ENCODE results near the gene STRN3. TPM values are rescaled to one million over a fixed set of nuclear protein-coding genes. Genes with fewer than 3 reads are reported as not detected.

The STRN3 gene
- total and polyA plus RNA-seq, 4 donors: 6.8 to 47.5 (median 31.2) TPM

DNA sequence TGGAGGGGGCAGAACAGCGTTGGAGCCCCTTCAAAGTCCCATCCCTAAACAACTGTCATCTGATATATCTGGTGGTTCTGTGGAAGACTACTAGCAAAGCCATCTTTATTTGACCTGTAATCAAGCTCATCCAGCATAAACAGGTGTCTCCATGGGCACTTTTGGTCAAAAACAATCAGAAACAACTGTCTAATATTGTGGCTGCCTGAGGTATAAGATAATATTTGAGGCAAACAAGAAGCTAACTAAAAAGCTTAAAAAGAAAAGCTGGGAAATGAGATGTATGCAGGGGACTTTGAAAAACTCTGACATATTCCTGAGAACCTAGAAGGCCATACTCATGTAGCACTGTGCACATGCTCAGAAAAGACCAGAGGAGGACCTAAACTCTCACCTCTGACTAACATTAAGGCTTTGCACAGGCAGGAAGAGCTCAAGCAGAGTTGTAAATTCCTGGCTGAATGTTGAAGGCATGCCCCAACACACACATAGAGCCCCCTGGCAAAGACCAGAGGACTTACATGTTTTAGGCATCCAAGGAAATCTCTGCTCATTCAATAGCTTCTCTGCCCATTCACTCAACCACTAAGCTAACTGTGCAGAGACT, 28.0 kb downstream of the STRN3 start (continued):
- TF ChIP-seq, protein P1, sequence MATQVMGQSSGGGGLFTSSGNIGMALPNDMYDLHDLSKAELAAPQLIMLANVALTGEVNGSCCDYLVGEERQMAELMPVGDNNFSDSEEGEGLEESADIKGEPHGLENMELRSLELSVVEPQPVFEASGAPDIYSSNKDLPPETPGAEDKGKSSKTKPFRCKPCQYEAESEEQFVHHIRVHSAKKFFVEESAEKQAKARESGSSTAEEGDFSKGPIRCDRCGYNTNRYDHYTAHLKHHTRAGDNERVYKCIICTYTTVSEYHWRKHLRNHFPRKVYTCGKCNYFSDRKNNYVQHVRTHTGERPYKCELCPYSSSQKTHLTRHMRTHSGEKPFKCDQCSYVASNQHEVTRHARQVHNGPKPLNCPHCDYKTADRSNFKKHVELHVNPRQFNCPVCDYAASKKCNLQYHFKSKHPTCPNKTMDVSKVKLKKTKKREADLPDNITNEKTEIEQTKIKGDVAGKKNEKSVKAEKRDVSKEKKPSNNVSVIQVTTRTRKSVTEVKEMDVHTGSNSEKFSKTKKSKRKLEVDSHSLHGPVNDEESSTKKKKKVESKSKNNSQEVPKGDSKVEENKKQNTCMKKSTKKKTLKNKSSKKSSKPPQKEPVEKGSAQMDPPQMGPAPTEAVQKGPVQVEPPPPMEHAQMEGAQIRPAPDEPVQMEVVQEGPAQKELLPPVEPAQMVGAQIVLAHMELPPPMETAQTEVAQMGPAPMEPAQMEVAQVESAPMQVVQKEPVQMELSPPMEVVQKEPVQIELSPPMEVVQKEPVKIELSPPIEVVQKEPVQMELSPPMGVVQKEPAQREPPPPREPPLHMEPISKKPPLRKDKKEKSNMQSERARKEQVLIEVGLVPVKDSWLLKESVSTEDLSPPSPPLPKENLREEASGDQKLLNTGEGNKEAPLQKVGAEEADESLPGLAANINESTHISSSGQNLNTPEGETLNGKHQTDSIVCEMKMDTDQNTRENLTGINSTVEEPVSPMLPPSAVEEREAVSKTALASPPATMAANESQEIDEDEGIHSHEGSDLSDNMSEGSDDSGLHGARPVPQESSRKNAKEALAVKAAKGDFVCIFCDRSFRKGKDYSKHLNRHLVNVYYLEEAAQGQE (IDR thresholded peaks at IDR 0.05): no peak
- TF ChIP-seq TAF1 (conservative IDR thresholded peaks at IDR 0.05) (no peak), FOXA2 (IDR thresholded peaks at IDR 0.05) (no peak), FOXA1 (IDR thresholded peaks at IDR 0.05) (no peak), RAD21 (IDR thresholded peaks at IDR 0.05) (no peak), JUND (IDR thresholded peaks at IDR 0.05) (no peak), EGR1 (IDR thresholded peaks at IDR 0.05; ENCODE audit: low read depth in 2 of 2) (no peak), HNF4G (IDR thresholded peaks at IDR 0.05) (no peak)
- TF ChIP-seq, protein P2, sequence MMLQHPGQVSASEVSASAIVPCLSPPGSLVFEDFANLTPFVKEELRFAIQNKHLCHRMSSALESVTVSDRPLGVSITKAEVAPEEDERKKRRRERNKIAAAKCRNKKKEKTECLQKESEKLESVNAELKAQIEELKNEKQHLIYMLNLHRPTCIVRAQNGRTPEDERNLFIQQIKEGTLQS (IDR thresholded peaks at IDR 0.05): no peak

DNA sequence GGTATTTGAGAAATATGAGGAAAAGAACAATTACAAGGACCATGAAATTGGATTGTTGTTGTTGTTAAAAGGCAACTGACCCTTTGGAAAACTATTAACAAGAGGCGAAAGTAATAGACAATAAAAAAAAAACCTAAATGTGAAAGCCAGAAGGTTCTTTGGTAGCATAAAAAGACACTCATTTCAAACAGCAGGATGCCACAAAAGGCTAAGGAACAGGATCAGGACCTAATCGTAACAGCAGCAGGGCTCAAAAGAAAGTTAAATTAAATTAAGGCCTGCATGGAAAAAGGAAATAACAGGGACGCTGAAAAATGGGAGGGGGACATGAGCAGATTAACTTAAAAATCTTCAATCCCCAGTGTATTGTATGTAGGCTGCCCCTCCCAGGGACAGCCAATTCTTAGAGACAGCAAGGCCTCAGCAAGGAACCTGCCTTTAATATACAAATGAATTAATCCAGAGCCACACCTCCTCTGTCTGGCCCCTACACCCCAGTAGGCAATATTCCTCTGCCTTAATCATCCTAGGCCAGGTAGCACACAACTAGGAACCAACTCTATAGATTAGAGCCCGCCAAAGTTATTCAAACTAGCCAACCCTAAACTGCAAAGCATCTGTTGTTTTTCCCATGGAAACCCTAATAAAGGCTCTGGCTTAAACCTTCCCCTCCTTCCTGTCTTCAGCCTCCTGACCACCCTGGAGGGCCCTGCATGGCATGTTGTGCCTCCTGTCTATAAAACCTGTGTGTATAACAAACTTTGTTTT, 29.1 kb downstream of the STRN3 start:
- Histone ChIP-seq H3K9me3 (ENCODE audit: control insufficient read depth in 4 of 4, low read length in 3 of 4) (no peaks in the 10 kb centered on the region), H3K27ac (ENCODE audit: low read depth in 1 of 2, low read length in 2 of 2) (no peak overlapping the region), H3K4me3 (ENCODE audit: low read depth in 1 of 3, low read length in 3 of 3) (no peak overlapping the region), H3K9ac (ENCODE audit: low read depth in 1 of 2, low read length in 2 of 2) (no peak overlapping the region), H3K27me3 (ENCODE audit: control insufficient read depth in 4 of 4, insufficient read depth in 4 of 4, low read length in 3 of 4) (no peaks in the 10 kb centered on the region), H3K36me3 (ENCODE audit: control insufficient read depth in 4 of 4, insufficient read depth in 3 of 4, low read depth in 1 of 4, low read length in 3 of 4) (no peaks in the 10 kb centered on the region), H3K4me1 (ENCODE audit: control insufficient read depth in 4 of 4, insufficient read depth in 4 of 4, low read length in 3 of 4) (peaks cover 0 to 13% (median 8%) of the 10 kb centered on the region in 4 donors)
- WGBS: 93% methylated on average over 4 of the region's 4 CpGs
- no peak for DNase-seq (ENCODE audit: low spot score)
- TF ChIP-seq, protein P2 (IDR thresholded peaks at IDR 0.05): no peak
- TF ChIP-seq EGR1 (IDR thresholded peaks at IDR 0.05; ENCODE audit: low read depth in 2 of 2) (no peak), FOXA1 (IDR thresholded peaks at IDR 0.05) (no peak), FOXA2 (IDR thresholded peaks at IDR 0.05) (no peak), TAF1 (conservative IDR thresholded peaks at IDR 0.05) (no peak), YY1 (IDR thresholded peaks at IDR 0.05) (no peak), GABPA (IDR thresholded peaks at IDR 0.05 in 1 of 2, conservative IDR thresholded peaks at IDR 0.05 in 1 of 2) (no peak), SP1 (IDR thresholded peaks at IDR 0.05) (no peak), HNF4A (conservative IDR thresholded peaks at IDR 0.05) (no peak), HNF4G (IDR thresholded peaks at IDR 0.05) (no peak), RAD21 (IDR thresholded peaks at IDR 0.05) (no peak), NR2F2 (IDR thresholded peaks at IDR 0.05) (no peak), RXRA (IDR thresholded peaks at IDR 0.05) (no peak), JUND (IDR thresholded peaks at IDR 0.05) (no peak)
- TF ChIP-seq, protein P3, sequence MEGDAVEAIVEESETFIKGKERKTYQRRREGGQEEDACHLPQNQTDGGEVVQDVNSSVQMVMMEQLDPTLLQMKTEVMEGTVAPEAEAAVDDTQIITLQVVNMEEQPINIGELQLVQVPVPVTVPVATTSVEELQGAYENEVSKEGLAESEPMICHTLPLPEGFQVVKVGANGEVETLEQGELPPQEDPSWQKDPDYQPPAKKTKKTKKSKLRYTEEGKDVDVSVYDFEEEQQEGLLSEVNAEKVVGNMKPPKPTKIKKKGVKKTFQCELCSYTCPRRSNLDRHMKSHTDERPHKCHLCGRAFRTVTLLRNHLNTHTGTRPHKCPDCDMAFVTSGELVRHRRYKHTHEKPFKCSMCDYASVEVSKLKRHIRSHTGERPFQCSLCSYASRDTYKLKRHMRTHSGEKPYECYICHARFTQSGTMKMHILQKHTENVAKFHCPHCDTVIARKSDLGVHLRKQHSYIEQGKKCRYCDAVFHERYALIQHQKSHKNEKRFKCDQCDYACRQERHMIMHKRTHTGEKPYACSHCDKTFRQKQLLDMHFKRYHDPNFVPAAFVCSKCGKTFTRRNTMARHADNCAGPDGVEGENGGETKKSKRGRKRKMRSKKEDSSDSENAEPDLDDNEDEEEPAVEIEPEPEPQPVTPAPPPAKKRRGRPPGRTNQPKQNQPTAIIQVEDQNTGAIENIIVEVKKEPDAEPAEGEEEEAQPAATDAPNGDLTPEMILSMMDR (IDR thresholded peaks at IDR 0.05; ENCODE audit: low read depth, low read length, missing input control): no peak
- TF ChIP-seq, protein P1 (IDR thresholded peaks at IDR 0.05): no peak
- TF ChIP-seq, protein P4, sequence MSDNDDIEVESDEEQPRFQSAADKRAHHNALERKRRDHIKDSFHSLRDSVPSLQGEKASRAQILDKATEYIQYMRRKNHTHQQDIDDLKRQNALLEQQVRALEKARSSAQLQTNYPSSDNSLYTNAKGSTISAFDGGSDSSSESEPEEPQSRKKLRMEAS (IDR thresholded peaks at IDR 0.05): no peak
- TF ChIP-seq, protein P5, sequence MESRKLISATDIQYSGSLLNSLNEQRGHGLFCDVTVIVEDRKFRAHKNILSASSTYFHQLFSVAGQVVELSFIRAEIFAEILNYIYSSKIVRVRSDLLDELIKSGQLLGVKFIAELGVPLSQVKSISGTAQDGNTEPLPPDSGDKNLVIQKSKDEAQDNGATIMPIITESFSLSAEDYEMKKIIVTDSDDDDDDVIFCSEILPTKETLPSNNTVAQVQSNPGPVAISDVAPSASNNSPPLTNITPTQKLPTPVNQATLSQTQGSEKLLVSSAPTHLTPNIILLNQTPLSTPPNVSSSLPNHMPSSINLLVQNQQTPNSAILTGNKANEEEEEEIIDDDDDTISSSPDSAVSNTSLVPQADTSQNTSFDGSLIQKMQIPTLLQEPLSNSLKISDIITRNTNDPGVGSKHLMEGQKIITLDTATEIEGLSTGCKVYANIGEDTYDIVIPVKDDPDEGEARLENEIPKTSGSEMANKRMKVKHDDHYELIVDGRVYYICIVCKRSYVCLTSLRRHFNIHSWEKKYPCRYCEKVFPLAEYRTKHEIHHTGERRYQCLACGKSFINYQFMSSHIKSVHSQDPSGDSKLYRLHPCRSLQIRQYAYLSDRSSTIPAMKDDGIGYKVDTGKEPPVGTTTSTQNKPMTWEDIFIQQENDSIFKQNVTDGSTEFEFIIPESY (IDR thresholded peaks at IDR 0.05): no peak

Data from liver (tissue), 9 donors.